GM21360 (cell line): ENCODE results near the gene CCDC102B.
A peak's percentile ranks its signal among the peaks of the same experiment; 100 is the strongest.
"Not testable (repeated sequence)": the region's sequence is repeated elsewhere in the genome, so short reads cannot be mapped to it uniquely, and the experiment has no call there.

ENCODE experiments used
- ATAC-seq: cut with Tn5 transposase; IDR thresholded peaks from one replicate; pipeline ENCODE4 v1.9.1; 2021; ENCODE audit warnings: mild to moderate bottlenecking, moderate library complexity; ENCODE audit not compliant: unreplicated experiment

CCDC102B gene

DNA sequence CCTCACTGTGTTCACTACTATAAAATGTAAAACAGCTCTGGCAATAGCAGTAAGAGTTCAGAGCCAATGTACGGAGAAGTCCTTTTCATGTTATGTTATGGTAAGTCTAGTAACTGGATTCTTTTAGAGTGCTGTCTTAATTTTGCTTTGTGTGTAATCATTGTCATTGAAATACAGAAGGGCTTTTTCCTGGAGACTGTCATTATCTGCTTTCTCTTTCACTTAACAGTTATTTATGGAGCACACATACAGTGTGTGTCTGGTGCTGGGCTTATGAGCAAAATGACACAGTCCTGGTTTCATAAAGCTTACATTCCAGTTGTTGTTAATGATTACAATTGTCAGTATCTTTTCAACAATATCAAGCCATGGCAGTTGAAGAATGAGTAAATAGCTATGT lies 95.5 kb downstream of the CCDC102B start:
- no peak for ATAC-seq

DNA sequence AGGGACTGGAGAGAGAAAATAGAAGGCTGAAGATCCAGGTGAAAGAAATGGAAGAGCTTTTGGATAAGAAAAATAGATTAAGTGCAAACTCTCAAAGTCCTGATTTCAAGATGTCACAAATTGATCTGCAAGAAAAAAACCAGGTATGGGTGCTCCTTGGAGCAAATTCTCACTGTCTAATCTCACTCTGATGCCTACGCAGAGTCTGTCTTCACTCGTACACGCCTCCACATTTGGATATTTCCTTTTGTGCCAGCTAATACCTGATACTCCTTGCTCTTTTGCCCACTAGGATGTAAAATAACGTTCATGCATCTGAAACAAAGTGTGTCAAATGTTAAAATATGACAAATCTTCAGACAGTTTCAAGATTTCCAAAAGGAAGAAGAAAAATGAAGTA lies 99.4 kb downstream of the CCDC102B start:
- ATAC-seq, result no peak

DNA sequence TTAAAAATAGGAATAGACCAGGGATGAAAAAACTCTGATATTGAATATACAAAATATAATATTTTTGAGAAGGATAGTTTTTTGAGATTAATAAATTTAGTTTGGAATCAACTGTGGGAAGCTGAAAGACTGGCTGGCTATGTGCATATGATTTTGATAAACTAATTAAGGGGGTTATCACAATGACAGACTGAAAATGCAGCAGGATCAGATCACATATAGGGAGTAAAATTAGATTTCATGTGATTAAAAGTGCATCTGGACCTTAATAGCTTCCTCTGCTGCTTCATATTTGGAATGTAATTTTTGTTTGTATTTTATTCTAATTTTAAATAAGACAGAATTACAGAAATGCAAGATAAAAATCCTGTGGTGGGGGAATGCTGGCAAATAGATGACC lies 111.7 kb downstream of the CCDC102B start:
- no peak for ATAC-seq

DNA sequence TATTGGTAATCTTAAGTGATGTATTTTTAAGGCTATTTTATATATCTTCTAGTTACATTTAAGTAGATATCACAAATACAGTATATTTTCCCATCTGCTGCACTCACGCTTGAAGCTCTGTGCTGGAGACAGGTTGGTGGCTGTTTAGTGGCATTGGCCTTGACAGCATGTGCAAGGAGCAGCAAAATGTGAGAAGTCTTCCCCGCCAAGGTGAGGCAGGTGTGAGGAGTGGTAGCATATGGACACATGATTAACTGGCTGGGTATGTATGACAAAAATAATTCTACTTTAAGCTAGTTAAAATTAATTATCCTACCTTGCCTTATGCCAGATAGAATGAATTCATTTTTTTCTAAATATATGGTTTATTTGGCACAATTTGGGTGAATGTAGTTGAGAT lies 117.2 kb downstream of the CCDC102B start:
- ATAC-seq, result no peak

DNA sequence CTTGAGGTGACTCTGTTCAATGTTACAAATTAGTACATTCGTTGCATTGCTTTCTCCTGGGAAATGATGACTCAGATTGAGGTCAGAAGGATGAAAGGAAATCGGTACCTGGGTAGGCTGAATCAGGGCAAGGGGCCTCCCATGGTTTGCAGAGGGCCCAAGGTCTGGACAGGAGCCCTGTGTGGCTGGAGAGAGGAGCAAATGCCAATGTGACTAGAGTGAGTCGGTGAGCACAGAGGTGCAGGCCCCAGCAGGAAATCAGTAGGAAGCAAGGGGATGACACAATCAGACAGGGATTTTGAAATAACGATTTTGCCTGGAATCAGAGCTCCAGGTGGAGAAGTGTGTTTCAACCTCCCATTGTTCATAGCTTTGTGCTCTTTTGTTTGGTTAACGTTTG lies 118.9 kb downstream of the CCDC102B start:
- ATAC-seq, result no peak

DNA sequence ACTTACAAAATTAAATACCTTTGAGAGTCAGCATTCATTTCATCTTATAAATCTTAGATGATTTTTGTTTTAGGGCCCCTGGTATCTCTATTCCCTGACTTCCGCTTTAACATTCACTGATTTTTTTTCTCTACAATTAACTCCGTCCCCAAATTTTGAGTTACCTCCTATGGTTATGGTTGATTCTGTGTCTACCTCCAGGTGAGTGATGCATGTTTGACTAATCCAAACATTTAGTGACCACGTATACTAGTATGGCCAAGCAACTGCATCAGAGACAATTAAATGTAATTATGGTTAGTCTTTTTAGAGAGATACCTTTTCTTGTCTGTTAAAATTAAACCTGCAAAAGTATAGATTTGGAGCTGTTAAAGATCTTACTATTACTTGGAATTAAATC lies 120.3 kb downstream of the CCDC102B start:
- no peak for ATAC-seq

DNA sequence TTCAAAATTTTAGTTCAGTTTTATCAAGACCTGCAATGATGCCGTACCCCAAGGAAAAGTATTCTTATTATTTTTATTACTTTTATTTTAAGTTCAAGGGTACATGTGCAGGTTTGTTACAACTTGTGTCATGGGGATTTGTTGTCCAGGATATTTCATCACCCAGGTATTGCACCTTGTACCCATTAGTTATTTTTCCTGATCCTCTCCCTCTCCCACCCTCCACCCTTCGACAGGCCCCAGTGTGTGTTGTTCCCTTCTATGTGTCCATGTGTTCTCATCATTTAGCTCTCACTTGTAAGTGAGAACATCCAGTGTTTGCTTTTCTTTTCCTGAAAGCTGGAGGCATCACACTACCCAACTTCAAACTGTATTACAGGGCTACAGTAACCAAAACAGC lies 122.0 kb downstream of the CCDC102B start:
- no peak for ATAC-seq

DNA sequence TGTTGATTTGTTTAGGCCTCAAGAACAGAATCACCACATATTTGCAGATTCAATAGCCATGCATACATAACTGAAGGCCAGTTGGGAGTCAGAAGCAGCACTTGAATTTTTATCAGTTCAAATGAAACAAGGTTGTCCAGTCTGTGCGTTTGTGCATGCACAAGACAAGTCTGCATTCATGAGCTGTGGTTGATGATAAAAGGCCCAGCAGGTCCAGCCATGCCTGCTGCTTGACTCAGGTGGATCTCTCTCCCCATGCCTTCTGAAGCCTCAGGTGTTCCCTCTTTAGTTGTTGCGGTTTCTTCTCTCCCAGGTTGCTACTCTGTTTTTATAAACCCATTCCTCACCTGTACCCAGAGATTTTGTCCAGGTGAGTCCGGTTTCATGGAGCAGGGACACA lies 124.5 kb downstream of the CCDC102B start:
- ATAC-seq, result no peak

DNA sequence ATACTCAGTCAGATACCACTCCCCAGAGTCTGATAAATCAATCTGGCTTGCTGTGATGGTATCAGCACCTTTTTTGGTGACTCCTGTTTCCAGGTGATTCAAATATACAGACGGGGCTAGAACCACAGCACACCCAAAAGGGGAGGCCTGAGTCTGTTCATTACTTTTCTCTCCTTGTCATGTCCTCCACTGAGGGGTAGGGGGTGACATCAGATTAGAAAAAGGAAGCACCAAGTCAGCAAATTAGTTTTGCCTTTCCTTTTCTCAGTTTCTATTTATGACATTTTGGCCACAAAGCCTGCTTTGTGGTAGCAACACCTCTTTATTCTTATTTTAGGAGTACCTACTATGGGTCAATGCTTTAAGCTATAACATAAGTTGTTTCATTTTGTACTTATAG lies 127.4 kb downstream of the CCDC102B start:
- ATAC-seq, result peak; percentile 89

DNA sequence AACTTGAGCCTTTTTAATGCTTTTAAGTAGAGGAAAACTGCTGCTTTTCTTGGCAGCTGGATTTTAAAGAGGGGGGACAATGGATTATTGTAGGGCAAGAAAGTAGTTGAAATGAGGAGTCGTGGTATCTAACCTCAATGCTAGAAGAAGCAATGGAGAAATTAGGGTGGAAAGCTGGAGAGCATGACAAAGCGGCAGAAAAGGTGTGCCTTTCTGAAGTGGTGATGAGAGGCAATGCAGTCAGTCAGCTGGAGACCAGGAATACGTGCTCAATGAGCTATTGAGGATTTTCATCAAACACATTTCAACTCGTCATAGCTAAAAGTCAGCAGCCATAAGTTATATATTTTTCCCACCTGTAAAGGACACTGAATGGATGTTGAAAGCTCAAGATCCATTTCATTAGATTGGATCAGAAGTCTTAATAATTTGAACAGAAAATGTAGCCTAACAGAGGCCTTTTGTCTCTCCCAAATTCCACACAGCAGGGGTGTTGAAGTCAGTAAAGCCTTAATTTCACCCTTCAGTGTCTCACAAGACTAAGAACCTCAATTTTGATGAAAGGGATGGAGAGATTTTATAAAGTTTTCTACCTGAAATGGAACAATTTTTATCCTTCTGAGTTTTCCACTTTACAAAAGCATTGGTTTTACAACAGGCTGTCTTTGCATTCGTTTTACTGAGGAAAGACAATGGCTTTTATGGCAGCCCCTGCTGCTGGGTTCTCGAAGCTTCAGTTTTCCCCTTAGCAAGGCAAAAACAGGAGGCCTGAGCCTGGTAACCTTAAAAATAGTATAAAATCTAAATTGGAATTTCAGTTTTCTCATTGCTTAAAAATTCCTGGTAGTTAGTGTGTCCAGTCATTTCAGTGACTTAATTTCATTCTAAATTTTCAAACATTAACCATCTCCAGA lies 131.1 kb downstream of the CCDC102B start:
- no peak for ATAC-seq

DNA sequence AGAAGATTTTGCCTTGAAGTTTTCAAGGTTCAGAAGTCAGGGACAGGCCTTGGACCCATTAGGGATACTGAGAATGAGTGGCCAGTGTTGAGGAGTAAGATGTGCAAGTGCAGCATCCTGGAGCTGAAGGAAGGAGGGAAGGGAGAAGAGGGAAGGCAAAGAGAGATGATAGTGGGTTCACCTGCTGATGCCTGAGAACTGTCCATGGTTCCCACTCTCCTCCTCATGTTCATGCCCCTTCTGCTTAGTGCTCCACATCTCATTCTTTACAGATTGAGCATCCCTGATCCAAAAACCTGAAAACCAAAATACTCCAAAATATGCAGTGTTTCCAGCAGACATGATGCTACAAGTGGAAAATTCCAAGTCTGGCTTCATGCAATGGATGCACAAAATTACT lies 137.8 kb downstream of the CCDC102B start:
- no peak for ATAC-seq

DNA sequence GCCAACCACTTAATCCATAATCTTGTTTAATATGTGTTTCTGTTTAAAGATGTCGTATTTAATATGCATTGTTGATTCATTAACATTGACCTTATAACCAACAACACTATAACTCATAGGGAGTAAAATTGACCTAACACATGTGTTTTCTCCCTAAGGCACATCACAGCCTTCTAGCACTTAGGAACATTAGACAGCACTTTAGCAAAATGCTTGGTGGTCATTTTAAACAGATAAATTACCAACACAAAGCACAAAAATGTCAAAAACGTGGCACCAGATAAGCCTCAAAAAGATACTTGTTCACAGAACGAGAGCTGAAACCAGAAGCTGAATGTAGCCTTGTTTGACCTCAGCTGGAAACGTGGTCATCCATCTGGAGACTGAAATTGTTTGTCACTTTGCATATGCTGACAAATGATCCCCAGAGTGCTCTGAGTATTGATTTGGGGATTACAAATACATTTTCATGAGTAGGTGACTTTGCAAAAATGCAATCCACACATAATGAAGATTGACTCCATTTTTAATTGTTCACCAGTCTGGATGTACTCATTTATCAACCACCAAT lies 139.2 kb downstream of the CCDC102B start:
- ATAC-seq, result no peak

DNA sequence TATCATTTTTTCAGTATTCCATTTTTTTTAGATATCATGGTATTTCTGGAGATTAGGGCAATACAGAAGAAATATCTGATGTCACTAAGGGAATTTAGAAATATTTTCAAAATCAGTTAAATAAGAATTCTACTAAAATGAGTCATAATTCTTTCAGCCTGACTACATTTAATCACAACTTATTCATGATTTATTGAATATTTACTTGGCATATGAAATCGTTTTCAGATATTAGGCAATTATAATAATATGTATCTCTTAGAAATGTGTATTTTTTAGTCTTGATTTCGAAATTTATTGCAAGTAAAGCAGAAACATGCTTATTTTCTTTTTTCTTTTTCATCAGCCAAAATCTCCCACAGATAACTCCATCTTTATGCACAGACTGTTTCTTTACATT lies 142.2 kb downstream of the CCDC102B start:
- no peak for ATAC-seq

DNA sequence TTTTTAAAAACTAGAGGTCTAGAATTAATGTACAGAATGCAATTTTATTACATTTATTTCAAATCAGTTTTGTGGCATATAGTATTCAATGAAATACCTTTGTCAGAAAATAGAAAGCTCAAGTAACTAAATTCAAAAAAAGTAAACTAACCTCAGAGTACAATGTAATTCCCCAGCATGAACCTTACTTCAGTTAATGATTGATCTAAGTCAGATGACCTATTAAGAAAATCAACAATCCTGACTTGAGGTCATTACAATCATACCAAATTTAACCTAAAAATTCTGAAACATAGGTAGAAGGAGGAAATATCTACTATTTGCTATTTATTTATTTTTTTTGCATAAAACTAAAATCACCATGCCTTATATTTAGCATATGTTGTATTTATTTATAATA lies 142.9 kb downstream of the CCDC102B start:
- no peak for ATAC-seq

DNA sequence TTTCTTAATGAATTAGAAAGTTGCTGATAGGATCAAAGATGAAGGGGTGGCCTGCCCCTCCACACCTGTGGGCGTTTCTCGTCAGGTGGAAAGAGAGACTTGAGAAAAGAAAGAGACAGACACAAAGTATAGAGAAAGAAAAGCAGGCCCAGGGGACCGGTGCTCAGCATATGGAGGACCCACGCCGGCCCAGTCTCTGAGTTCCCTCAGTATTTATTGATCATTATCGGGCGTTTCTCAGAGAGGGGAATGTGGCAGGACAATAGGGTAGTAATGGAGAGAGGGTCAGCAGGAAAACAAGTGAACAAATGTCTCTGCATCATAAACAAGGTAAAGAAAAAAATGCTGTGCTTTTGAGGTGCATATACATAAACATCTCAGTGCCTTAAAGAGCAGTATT lies 144.3 kb downstream of the CCDC102B start:
- no peak for ATAC-seq

DNA sequence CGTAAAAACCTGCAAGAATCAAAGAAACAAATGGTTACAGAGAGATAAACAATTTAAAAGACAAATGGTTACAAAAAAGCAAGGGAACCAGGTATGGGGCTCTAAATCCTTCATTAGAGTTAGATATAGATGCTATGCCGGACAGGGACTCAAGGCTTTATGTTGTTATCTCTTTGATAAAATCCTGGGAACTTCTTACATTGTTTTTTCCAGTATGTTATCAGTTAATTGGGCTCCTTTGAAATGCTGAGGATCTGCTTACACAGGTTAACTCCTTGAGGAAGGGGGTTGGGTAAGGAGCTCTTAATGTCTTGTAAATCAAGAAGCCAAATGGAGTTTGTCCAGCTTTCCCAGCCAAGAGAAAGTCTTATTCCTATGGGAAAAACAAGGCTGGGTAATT lies 146.0 kb downstream of the CCDC102B start:
- not testable (repeated sequence) for ATAC-seq

DNA sequence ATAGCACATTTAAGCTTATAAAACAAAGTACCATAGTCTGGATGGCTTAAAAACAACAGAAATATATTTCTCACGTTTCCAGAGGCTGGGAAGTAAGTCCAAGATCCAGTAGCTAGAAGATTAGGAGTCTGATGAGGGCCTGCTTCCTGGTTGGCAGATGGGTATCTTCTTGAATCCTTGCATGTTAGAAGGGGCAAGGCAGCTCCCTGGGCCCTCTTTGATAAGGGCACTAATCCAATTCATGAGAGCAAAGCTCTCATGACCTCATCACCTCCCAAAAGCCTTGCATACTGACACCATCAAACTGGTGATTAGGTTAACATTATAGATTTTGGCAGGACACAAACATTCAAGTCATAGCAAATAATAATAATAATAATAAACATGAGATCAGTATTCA lies 146.4 kb downstream of the CCDC102B start:
- ATAC-seq, result no peak

DNA sequence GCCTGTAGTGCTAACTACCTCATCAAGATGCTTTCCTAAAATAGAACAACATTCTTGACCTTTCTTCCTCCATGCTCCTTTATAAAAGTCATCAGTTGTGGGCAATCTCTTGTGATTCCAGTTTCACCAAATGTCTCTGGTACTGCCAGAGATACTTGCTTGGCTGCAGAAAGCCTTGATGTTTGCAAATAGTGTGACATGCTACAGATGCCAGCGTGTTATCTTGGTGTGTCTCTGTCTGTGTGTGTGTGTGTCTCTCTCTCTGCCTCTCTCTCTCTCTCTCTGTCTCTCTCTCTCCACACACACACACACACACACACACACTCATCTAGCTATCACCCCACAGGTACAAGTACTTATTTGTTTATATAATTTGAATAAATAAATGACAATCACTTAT lies 146.9 kb downstream of the CCDC102B start:
- ATAC-seq, result no peak

DNA sequence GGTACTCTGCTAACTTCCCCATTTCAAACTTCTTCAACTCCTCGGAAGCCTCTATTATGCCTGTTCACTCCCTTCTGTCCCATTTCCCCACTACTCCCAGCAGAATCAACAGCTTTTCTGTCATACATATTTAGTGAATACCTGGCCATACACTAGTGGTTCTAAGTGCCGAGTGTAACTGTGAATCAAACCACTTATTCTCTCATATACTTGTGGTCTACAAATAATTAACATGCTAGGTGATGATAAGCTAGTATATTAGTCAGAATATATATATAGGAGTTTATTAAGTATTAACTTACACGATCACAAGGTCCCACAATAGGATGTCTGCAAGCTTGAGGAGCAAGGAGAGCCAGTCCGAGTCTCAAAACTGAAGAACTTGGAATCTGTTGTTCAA lies 150.7 kb downstream of the CCDC102B start:
- ATAC-seq, result no peak

DNA sequence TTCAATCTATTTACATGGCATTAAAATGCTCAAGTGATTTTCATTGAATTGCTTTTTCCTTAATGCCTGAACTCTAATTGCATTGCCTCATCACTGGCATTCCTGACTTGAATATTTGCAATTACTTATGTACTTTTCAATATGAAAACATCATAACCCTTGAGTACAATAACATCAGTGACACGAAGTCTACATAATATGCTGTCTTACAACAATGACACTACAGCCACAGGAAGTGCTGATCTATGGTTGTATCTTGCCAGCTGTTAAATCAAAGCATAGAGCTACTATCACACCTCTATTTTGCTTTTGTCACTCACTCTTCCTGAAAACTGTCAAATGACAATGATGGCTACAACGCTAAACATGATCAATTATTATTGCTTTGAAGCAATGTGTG lies 156.9 kb downstream of the CCDC102B start:
- ATAC-seq, result no peak

DNA sequence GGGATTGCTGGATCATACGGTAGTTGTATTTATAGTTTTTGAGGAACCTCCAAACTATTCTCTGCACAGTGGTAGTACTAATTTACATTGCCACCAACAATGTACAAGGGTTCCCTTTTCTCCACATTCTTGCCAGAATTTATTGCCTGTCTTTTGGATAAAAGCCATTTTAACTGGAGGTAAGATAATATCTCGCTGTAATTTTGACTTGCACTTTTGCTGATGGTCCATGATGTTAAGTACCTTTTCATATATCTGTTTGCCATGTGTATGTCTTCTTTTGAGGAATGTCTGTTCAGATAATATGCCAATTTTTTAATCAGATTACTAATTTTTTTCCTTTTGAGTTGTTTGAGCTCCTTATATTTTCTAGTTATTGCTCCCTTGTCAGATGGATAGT lies 158.8 kb downstream of the CCDC102B start:
- no peak for ATAC-seq

DNA sequence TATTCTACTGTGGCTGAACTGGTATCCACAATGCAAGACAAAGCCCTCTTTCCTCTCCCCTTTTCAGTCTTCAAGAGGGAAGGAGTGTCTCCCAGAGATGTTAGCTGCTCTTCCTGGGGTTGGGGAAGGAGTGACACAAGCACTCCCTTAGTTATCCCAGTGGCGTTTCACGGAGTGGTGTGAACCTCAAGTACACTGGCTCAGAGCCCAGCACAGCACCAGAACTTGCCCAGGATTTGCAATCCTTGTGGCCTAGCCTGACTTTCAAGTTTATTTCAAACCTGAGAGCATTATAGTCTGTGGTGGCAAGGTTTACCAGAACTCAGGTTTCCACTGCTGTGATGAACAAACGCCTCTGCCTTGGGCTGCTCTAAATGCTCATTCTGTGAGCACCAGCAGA lies 162.5 kb downstream of the CCDC102B start:
- ATAC-seq, result no peak

DNA sequence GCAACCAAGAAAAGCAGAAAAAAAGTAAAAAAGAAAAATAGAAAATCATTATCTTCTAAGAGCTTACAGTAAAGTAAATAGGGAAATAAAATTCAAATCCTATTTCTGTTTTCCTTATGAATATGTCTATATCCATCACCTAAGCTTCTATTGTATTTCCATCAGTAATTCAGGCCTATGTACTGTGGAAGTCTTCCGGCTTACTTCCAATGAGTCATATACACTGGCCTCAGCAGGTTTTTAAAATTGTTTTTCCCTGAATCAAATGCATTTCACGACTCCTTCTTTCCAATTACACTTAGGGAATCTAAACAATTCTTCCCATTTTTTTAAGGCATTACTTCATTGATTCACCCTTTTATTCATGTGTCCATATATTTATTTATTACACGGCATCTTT lies 164.7 kb downstream of the CCDC102B start:
- ATAC-seq, result no peak
